ENCODE measurements around the gene JAM3. TPM values are rescaled to one million over a fixed set of nuclear protein-coding genes. Genes with fewer than 3 reads are reported as not detected.
"Not testable (repeated sequence)": the region's sequence is repeated elsewhere in the genome, so short reads cannot be mapped to it uniquely, and the experiment has no call there.

The JAM3 gene
- total and polyA plus RNA-seq, 2 donors: 61.1 to 90.2 TPM

DNA sequence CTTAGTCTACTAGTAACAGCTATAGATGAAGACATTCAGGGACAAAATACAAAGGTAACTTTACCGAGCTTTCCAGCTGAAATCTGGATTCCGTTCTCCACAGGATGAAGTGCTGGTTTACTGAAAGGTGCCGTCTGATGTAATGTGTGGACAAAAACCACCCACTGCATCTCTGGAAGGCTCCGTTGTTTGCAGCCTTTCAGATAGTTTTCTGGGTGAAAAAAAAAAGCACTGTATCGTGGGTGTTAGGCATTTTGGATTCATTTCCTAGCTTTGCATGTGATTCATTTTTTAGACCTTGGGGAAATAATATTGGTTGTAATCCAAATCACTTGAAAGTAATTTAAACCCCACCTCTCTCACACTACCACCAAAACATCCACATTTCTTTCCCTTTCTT is 10.4 kb downstream of the JAM3 start:
- WGBS: 71% methylated on average over 5 of the region's 5 CpGs
- no peak overlapping the region for H3K27ac ChIP-seq (ENCODE audit: low read depth)
- H3K4me1 ChIP-seq (ENCODE audit: insufficient read depth): no peaks in the 10 kb centered on the region
- no peaks in the 10 kb centered on the region for H3K36me3 ChIP-seq (ENCODE audit: insufficient read depth)
- DNase-seq (ENCODE audit: extremely low spot score): no peak
- H3K4me3 ChIP-seq (ENCODE audit: low read depth, low read length): no peak overlapping the region

- 94% methylated on average over 3 of the region's 3 CpGs for WGBS
- not testable (repeated sequence) for H3K27ac ChIP-seq (ENCODE audit: low read depth); H3K4me3 ChIP-seq (ENCODE audit: low read depth, low read length); H3K36me3 ChIP-seq (ENCODE audit: insufficient read depth); H3K4me1 ChIP-seq (ENCODE audit: insufficient read depth); DNase-seq (ENCODE audit: extremely low spot score)
These were observed 12.4 kb downstream of the JAM3 start for GRCh38 chr11:134081258-134081657.

DNA sequence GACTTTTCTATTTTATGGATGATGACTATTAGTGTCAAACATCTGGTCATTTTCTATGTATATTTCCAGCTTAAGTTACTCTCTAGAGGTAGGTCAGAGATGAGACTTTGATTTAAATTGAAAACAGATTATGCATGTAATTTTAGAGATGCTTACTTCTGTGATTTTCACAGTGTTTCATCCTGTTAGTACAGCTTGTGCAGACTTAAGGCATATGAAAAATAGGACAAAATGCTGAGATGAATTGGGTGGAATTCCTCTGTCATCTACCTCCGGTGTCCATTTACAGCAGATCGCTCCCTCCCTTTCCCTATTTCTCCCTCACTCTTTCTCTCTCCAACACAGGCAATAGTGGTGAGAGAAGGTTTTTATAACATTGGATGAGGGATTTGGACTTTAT is 14.1 kb downstream of the JAM3 start:
- Histone ChIP-seq H3K27ac (ENCODE audit: low read depth) (no peak overlapping the region), H3K36me3 (ENCODE audit: insufficient read depth) (no peaks in the 10 kb centered on the region), H3K4me1 (ENCODE audit: insufficient read depth) (peaks cover 1% of the 10 kb centered on the region), H3K4me3 (ENCODE audit: low read depth, low read length) (no peak overlapping the region)
- DNase-seq (ENCODE audit: extremely low spot score): no peak
- 76% methylated on average over 2 of the region's 2 CpGs for WGBS

DNA sequence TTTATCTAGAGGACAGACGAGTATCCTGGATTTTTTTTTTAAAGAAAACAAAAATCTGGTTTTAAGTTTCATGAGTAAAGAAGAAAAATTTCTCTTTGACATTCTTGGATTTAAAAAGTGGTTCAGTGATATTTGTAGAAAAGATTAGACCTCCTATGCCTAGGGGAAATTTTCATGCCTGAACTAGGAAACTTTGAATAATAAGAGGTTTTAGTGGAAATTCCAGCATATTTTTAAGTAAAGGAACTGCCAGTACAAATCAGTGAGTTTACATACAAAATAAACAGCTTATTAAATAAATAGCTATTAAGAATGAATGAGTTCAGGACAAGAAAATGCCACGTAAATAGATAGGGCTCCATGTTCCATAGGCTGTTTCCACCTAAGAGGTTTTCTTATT is 17.5 kb downstream of the JAM3 start:
- Histone ChIP-seq H3K4me1 (ENCODE audit: insufficient read depth) (peaks cover 1% of the 10 kb centered on the region), H3K27ac (ENCODE audit: low read depth) (no peak overlapping the region), H3K36me3 (ENCODE audit: insufficient read depth) (no peaks in the 10 kb centered on the region), H3K4me3 (ENCODE audit: low read depth, low read length) (no peak overlapping the region)
- 58% methylated on average over 2 of the region's 2 CpGs for WGBS
- no peak for DNase-seq (ENCODE audit: extremely low spot score)

DNA sequence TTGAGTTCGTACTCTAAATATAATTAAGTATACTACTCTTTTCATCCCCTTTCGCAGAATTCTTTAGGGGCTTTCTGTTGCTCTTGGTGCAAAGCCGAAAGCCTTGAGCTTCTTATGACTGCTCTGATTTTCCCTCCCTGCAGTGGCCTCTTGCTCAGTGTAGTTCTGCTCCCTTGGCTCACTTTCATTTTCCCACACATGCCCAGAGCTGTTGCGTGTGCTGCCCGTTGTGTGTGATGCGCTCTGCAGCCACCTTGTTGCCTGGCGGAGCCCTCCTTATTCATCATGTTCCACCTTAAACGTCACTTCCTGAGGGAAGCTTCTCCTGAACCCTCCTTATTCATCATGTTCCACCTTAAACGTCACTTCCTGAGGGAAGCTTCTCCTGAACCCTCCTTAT is 23.1 kb downstream of the JAM3 start:
- WGBS: 90% methylated on average over 8 of the region's 9 CpGs
- not testable (repeated sequence) for H3K27ac ChIP-seq (ENCODE audit: low read depth)

DNA sequence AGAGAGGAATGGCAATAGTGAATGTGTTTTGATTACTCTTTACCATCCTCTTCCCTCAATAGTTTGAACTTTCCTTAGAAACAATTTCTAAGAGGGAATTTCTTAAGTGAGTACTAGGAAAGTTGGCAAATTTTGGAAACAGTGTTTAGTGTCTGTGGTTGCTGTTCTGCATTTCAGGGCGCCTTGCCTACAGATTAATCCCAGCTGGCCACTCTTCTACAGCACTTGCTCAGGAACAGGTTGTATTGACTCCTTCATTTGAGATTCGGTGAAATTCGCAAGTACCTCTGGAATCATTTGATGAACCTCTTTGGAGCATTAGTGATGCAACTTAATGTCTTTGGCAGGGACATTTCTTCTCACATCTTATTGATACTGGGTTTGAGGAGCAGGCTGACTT is 28.3 kb downstream of the JAM3 start:
- Histone ChIP-seq H3K36me3 (ENCODE audit: insufficient read depth) (no peaks in the 10 kb centered on the region), H3K4me1 (ENCODE audit: insufficient read depth) (no peaks in the 10 kb centered on the region), H3K27ac (ENCODE audit: low read depth) (no peak overlapping the region), H3K4me3 (ENCODE audit: low read depth, low read length) (no peak overlapping the region)
- 91% methylated on average over 3 of the region's 3 CpGs for WGBS
- DNase-seq (ENCODE audit: extremely low spot score): no peak

More for the DNA sequence above, 23.1 kb downstream of the JAM3 start:
- not testable (repeated sequence) for H3K4me1 ChIP-seq (ENCODE audit: insufficient read depth); DNase-seq (ENCODE audit: extremely low spot score); H3K4me3 ChIP-seq (ENCODE audit: low read depth, low read length); H3K36me3 ChIP-seq (ENCODE audit: insufficient read depth)

DNA sequence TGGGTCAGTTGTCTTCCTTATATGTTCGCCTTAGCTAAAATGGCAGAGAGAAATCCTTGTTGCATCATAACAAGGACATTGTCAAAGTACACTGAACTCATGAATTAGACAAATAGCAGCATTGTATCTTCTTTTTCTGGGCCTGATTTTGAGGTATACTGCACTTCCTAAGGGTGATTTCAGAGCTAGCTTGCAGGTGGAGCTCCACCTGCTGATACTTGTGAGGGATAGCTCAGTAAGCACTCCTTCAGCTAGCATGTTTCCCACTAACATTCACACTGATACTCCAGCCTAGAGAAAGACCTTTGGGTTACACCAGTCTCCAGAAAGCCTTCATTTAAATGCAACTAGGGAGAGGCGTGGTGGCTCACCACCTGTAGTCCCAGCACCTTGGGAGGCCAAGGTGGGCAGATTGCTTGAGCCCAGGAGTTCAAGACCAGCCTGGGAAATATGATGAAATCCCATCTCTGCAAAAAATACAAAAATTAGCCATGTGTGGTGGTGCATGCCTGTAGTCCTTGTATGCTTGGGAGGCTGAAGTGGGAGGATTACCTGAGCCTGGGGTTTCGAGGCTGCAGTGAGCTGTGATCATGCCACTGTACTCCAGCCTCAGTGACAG is 29.8 kb downstream of the JAM3 start:
- no peak overlapping the region for H3K27ac ChIP-seq (ENCODE audit: low read depth)
- no peaks in the 10 kb centered on the region for H3K4me1 ChIP-seq (ENCODE audit: insufficient read depth)
- WGBS: 97% methylated on average over 3 of the region's 3 CpGs
- DNase-seq (ENCODE audit: extremely low spot score): no peak
- H3K4me3 ChIP-seq (ENCODE audit: low read depth, low read length): no peak overlapping the region
- no peaks in the 10 kb centered on the region for H3K36me3 ChIP-seq (ENCODE audit: insufficient read depth)

GRCh38 chr11:134100171-134100570 is 31.3 kb downstream of the JAM3 start:
- Histone ChIP-seq H3K4me1 (ENCODE audit: insufficient read depth) (no peaks in the 10 kb centered on the region), H3K4me3 (ENCODE audit: low read depth, low read length) (no peak overlapping the region), H3K36me3 (ENCODE audit: insufficient read depth) (no peaks in the 10 kb centered on the region), H3K27ac (ENCODE audit: low read depth) (no peak overlapping the region)
- DNase-seq (ENCODE audit: extremely low spot score): no peak
- 92% methylated on average over 2 of the region's 2 CpGs for WGBS

- no peak overlapping the region for H3K4me3 ChIP-seq (ENCODE audit: low read depth, low read length)
- no peak overlapping the region for H3K27ac ChIP-seq (ENCODE audit: low read depth)
- DNase-seq (ENCODE audit: extremely low spot score): no peak
- H3K36me3 ChIP-seq (ENCODE audit: insufficient read depth): no peaks in the 10 kb centered on the region
- H3K4me1 ChIP-seq (ENCODE audit: insufficient read depth): no peaks in the 10 kb centered on the region
These were observed 32.4 kb downstream of the JAM3 start for GRCh38 chr11:134101282-134101681.

DNA sequence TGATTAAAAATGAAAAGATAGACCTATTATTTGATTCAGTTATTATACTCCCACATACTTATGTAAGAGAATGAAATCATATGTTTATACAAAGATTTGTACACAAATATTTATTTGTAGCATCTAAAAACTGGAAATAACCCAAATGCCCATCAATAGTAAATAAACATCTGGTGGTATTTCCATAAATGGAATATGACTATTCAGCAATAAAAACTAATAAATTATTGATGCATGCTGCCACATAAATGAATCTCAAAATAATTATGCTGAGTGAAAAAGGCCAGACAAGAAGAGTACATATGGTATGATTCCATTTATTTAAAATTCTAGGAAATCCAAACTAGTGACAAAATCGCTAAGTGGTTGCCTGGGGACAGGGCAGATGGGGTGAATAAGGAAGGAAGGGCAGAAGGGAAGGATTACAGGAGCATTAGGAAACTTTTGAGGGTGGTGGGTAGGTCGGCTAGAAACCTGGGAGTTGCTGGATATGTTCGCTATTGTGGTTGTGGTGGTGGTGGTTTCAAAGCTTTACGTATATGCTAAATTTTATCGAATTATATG is 41.5 kb downstream of the JAM3 start:
- Histone ChIP-seq H3K4me1 (ENCODE audit: insufficient read depth) (no peaks in the 10 kb centered on the region), H3K36me3 (ENCODE audit: insufficient read depth) (no peaks in the 10 kb centered on the region), H3K27ac (ENCODE audit: low read depth) (no peak overlapping the region), H3K4me3 (ENCODE audit: low read depth, low read length) (no peak overlapping the region)
- WGBS: 93% methylated on average over 5 of the region's 5 CpGs
- DNase-seq (ENCODE audit: extremely low spot score): no peak

- H3K27ac ChIP-seq (ENCODE audit: low read depth); DNase-seq (ENCODE audit: extremely low spot score); H3K36me3 ChIP-seq (ENCODE audit: insufficient read depth); H3K4me1 ChIP-seq (ENCODE audit: insufficient read depth); H3K4me3 ChIP-seq (ENCODE audit: low read depth, low read length): not testable (repeated sequence)
- WGBS: 100% methylated on average over 1 of the region's 1 CpG
These were observed 44.9 kb downstream of the JAM3 start for GRCh38 chr11:134113787-134114186.

DNA sequence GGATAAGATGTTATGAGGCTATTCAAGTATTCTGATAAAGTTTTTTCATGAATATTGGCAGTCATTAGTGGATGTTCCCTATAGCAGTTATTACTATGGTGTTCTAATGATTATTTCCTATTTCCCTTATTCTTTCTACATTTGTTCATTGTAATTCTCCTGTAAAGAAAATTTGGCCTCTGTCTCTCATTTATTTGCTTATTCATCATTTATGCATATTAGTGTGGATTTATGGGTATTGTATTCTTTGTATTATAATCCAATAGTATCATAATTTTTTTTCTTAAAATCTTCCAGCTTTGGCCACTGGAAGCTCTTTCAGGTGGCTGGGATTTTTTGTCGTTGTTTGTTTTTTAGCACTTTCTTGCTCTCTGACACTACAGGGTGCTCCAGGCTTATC is 47.3 kb downstream of the JAM3 start:
- no peaks in the 10 kb centered on the region for H3K36me3 ChIP-seq (ENCODE audit: insufficient read depth)
- no peak for DNase-seq (ENCODE audit: extremely low spot score)
- 88% methylated on average over 1 of the region's 1 CpG for WGBS
- no peak overlapping the region for H3K4me3 ChIP-seq (ENCODE audit: low read depth, low read length)
- H3K4me1 ChIP-seq (ENCODE audit: insufficient read depth): no peaks in the 10 kb centered on the region
- no peak overlapping the region for H3K27ac ChIP-seq (ENCODE audit: low read depth)

DNA sequence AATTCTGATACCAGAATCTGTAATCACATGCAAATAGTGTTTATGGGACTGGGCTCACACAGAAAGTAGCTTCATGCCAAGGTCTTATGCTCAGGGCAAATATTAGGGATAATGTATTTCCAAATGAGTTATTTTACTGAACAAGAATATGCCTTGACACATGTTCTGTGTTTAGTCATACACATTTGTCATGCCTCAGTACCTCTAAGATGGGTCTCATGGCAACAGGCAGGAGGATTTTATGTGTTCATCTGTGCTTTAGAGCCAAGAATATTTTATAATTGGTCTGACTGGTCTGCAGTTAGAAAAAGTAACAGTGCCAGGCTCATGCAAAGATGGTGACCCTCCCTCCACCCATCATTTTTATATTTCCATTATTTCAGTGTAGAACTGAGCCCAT is 49.1 kb downstream of the JAM3 start:
- DNase-seq (ENCODE audit: extremely low spot score): no peak
- no peaks in the 10 kb centered on the region for H3K36me3 ChIP-seq (ENCODE audit: insufficient read depth)
- no peak overlapping the region for H3K4me3 ChIP-seq (ENCODE audit: low read depth, low read length)
- no peak overlapping the region for H3K27ac ChIP-seq (ENCODE audit: low read depth)
- no peaks in the 10 kb centered on the region for H3K4me1 ChIP-seq (ENCODE audit: insufficient read depth)

DNA sequence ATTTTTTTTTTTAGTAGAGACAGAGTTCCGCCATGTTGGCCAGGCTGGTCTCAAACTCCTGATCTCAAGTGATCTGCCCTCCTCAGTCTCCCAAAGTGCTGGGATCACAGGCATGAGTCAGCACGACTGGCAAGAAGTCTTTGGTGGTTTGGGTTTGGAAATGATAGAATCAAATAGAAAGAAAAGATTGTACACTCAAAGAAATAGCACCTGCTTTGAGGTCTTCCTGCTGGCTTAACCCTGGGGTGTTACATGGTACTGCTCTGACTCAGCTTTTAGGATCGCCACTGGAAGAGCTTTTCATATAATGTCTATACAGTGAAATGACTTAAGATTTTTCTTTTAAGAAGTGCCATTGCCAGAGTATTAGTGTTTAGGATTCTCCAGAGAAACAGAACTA is 50.2 kb downstream of the JAM3 start:
- Histone ChIP-seq H3K27ac (ENCODE audit: low read depth) (no peak overlapping the region), H3K4me1 (ENCODE audit: insufficient read depth) (no peaks in the 10 kb centered on the region), H3K4me3 (ENCODE audit: low read depth, low read length) (no peak overlapping the region), H3K36me3 (ENCODE audit: insufficient read depth) (no peaks in the 10 kb centered on the region)
- DNase-seq (ENCODE audit: extremely low spot score): no peak
- 85% methylated on average over 3 of the region's 3 CpGs for WGBS
